Stimulated activated CD8-positive, alpha-beta memory T cell treated with anti-CD3 and anti-CD28 coated beads, Interleukin-7, amount 100 ng/mL, for 24 hours (primary cell): Measurements from ENCODE around the gene POU3F2.

Experiments
- DNase-seq: peaks from one replicate; pipeline ENCODE4 v3.0.0-alpha.2; 2020; ENCODE audit warnings: low read depth

POU3F2 gene

GRCh38 chr6:98844244-98845210, 10.2 kb downstream of the POU3F2 start:
- DNase-seq, result no peak

GRCh38 chr6:98845211-98846020, 11.0 kb downstream of the POU3F2 start:
- peak; percentile 49 for DNase-seq

GRCh38 chr6:98846021-98846380, 11.6 kb downstream of the POU3F2 start:
- DNase-seq, result no peak

GRCh38 chr6:98847416-98847778, 13.0 kb downstream of the POU3F2 start:
- no peak for DNase-seq

GRCh38 chr6:98847779-98848538, 13.6 kb downstream of the POU3F2 start:
- DNase-seq, result no peak

- DNase-seq, result no peak
Measured at GRCh38 chr6:98848539-98849242, 14.3 kb downstream of the POU3F2 start.

- no peak for DNase-seq
Measured at GRCh38 chr6:98864497-98864896, 30.1 kb downstream of the POU3F2 start.

- DNase-seq, result no peak
Measured at GRCh38 chr6:98871057-98871456, 36.7 kb downstream of the POU3F2 start.

GRCh38 chr6:98871821-98872220, 37.4 kb downstream of the POU3F2 start:
- DNase-seq, result no peak

- DNase-seq, result no peak
Measured at GRCh38 chr6:98875375-98875774, 41.0 kb downstream of the POU3F2 start.

- no peak for DNase-seq
Measured at GRCh38 chr6:98877250-98877649, 42.9 kb downstream of the POU3F2 start.

GRCh38 chr6:98880486-98880885, 46.1 kb downstream of the POU3F2 start:
- DNase-seq, result no peak

- DNase-seq, result no peak
Measured at GRCh38 chr6:98885330-98885729, 51.0 kb downstream of the POU3F2 start.

GRCh38 chr6:98887650-98888049, 53.3 kb downstream of the POU3F2 start:
- no peak for DNase-seq
